ENCODE measurements around the gene C14orf132. TPM values are rescaled to one million over a fixed set of nuclear protein-coding genes. Genes with fewer than 3 reads are reported as not detected.

C14orf132 gene
- total RNA-seq, 6 donors from 2014 or later = 36.7 to 64.6 (median 59.6) TPM

DNA sequence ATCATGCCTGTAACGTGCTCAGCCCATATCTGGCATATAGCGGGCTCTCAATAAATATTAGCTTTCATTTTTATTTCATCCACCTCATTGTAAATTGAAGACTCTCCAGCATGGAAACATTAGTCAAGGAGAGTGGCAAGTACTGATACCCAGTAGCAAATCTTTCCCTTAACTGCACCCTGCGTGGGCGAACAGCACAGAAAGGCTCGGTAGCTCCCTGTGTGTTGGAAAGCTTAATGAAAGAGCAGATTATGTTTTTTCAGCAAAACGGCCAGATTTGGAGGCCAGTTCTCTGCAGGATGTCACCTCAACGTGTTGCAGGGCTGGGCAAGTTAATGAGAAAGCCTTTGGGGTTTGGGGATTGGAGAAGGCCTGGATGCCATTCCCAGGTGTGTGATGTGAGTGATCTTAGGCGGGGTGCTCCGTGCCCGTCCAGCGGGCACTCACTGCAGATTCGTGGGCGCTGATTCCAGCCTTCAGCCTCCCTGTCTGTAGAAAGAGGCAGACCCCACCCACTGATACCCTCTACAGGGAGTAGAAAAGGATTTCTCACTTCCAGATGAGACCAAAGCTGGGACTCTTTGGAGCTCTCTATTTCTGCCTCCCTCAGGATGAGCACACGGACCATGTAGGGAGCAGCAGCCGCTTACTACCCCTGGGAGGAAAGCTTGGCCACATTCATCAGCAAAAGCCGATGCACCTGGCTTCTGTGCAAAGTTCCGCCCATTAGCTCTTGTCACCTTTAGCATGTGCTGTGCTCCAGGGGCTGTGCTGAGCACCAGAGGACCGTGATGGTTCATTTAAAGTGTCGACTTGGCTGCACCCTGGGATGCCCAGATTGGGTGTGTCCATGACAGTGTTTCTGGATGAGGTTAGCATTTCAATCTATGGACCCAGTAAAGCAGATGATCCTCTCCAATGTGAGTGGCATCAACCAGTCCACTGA is 29.1 kb downstream of the C14orf132 start:
- Histone ChIP-seq H3K36me3 (no peaks in the 10 kb centered on the region), H3K9me3 (no peaks in the 10 kb centered on the region), H3K27ac (no peak overlapping the region), H3K4me3 (no peak overlapping the region), H3K27me3 (no peaks in the 10 kb centered on the region), H3K4me1 (peaks cover 0 to 5% (median 2%) of the 10 kb centered on the region in 4 donors)
- TF ChIP-seq POLR2AphosphoS5 (IDR thresholded peaks at IDR 0.05) = no peak
- TF ChIP-seq POLR2A (IDR thresholded peaks at IDR 0.05) = no peak
- TF ChIP-seq EP300 (IDR thresholded peaks at IDR 0.05) = no peak
- TF ChIP-seq, protein P1, sequence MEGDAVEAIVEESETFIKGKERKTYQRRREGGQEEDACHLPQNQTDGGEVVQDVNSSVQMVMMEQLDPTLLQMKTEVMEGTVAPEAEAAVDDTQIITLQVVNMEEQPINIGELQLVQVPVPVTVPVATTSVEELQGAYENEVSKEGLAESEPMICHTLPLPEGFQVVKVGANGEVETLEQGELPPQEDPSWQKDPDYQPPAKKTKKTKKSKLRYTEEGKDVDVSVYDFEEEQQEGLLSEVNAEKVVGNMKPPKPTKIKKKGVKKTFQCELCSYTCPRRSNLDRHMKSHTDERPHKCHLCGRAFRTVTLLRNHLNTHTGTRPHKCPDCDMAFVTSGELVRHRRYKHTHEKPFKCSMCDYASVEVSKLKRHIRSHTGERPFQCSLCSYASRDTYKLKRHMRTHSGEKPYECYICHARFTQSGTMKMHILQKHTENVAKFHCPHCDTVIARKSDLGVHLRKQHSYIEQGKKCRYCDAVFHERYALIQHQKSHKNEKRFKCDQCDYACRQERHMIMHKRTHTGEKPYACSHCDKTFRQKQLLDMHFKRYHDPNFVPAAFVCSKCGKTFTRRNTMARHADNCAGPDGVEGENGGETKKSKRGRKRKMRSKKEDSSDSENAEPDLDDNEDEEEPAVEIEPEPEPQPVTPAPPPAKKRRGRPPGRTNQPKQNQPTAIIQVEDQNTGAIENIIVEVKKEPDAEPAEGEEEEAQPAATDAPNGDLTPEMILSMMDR (IDR thresholded peaks at IDR 0.05) = no peak
- 89 to 91% methylated on average over 13 to 19 of the region's 19 CpGs for WGBS, 2 donors
- ATAC-seq (ENCODE audit: low FRiP score in 2 of 2) (no peak), DNase-seq (peak in 1 of 2 donors; percentile 22)

DNA sequence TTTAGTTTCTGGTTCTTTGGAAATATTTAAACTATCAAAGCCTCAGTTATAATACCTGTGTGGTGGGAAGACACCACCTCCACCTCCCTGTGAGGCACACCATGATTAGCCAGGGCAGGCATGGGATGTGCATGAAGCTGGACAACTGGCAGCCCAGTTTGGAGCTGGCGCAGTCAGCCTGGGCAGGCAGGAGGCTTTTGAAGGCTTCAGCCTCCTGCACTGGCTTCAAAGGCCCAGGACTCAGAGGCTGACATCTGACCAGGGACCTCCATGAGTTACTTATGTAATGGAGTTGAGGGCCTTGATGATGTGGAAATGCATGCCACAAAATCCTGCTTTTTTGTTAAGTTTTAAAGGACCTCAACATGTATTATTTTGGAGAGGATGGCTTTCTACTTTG is 30.3 kb downstream of the C14orf132 start:
- Histone ChIP-seq H3K9me3 (no peaks in the 10 kb centered on the region), H3K4me1 (peaks cover 0 to 5% (median 2%) of the 10 kb centered on the region in 4 donors), H3K4me3 (no peak overlapping the region), H3K27me3 (no peaks in the 10 kb centered on the region), H3K27ac (no peak overlapping the region), H3K36me3 (no peaks in the 10 kb centered on the region)
- 50 to 100% methylated on average over 1 of the region's 1 CpG for WGBS, 2 donors
- ATAC-seq (ENCODE audit: low FRiP score in 2 of 2) (no peak), DNase-seq (no peak)
- TF ChIP-seq EP300 (IDR thresholded peaks at IDR 0.05) = no peak
- TF ChIP-seq, protein P1 (IDR thresholded peaks at IDR 0.05) = no peak
- no peak for TF ChIP-seq POLR2A (IDR thresholded peaks at IDR 0.05)
- TF ChIP-seq POLR2AphosphoS5 (IDR thresholded peaks at IDR 0.05) = no peak

DNA sequence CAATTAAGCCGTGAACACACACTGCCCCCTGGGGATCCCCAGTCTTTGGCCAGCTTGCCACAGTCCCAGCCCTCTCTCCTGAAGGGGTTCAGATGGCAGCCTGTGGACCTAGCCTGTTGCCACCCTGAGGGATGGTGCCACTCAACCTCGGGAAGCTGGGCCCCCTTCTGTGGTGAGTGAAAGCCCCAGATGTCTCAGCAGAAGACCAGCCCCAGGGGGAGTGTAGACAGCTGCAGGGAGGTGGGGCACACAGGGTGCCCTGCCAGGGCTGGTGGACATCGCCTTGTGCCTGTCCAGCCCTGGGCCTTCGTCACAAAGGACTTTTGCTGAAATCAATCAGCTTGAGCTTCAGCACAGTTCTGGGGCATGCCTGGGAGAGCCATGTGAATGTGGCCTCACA is 32.4 kb downstream of the C14orf132 start:
- DNase-seq = no peak
- 71 to 91% methylated on average over 1 to 4 of the region's 4 CpGs for WGBS, 2 donors
- Histone ChIP-seq H3K36me3 (no peaks in the 10 kb centered on the region), H3K4me1 (peaks cover 0 to 5% (median 0%) of the 10 kb centered on the region in 4 donors), H3K27me3 (no peaks in the 10 kb centered on the region), H3K4me3 (no peak overlapping the region), H3K9me3 (no peaks in the 10 kb centered on the region), H3K27ac (no peak overlapping the region)
- ATAC-seq (ENCODE audit: low FRiP score in 2 of 2) = peak in 1 of 2 donors; percentile 44
- TF ChIP-seq POLR2AphosphoS5 (IDR thresholded peaks at IDR 0.05) (no peak), POLR2A (IDR thresholded peaks at IDR 0.05) (no peak), EP300 (IDR thresholded peaks at IDR 0.05) (no peak)
- TF ChIP-seq, protein P1 (IDR thresholded peaks at IDR 0.05) = no peak

DNA sequence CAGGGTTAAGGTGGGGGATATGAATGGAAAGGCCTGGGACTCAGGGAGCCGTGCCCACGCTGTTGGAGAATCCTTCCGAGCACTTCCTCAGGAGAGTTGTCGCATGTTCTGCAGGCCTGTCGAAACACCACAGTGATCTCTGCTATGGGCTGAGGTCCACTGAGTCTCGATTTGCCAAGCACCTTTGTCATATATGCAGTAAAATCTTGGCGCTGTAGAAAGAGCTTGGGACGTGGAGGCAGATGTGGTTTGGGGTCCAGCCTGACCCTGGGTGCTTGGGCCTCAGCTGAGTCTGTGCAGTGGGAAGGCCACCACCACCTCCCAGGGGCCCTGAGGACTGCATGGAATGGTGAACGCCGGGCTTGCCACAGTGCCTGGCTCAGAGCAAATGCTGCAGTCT is 32.9 kb downstream of the C14orf132 start:
- H3K9me3 ChIP-seq = no peaks in the 10 kb centered on the region
- TF ChIP-seq EP300 (IDR thresholded peaks at IDR 0.05) (no peak), POLR2AphosphoS5 (IDR thresholded peaks at IDR 0.05) (no peak), POLR2A (IDR thresholded peaks at IDR 0.05) (no peak)
- TF ChIP-seq, protein P1 (IDR thresholded peaks at IDR 0.05) = no peak
- no peaks in the 10 kb centered on the region for H3K27me3 ChIP-seq
- DNase-seq (no peak), ATAC-seq (ENCODE audit: low FRiP score in 2 of 2) (peak in 1 of 2 donors; percentile 45)
- no peaks in the 10 kb centered on the region for H3K36me3 ChIP-seq
- H3K4me3 ChIP-seq = no peak overlapping the region
- peaks cover 0 to 5% (median 0%) of the 10 kb centered on the region in 4 donors for H3K4me1 ChIP-seq
- no peak overlapping the region for H3K27ac ChIP-seq
- 90 to 93% methylated on average over 2 to 10 of the region's 10 CpGs for WGBS, 2 donors
